Peyer's patch (tissue), 4 donors: ENCODE measurements around the gene NKD2.

ENCODE experiments used
- CTCF ChIP-seq, 6 experiments: fragments of 450-650 bp in 4 of 6; fragments of 200-600 bp in 2 of 6; sonication (generic) in 1 of 6; IDR thresholded peaks; one replicate each; pipeline ENCODE4 v1.5.1; 2017 to 2019; ENCODE audit warnings: antibody characterized with exemption in 6 of 6, mild to moderate bottlenecking in 3 of 6, moderate library complexity in 1 of 6
- POLR2A ChIP-seq, 2 donors: fragments of 450-650 bp; IDR thresholded peaks; one replicate each; pipeline ENCODE4 v1.5.1; 2017; ENCODE audit warnings: antibody characterized with exemption in 2 of 2, mild to moderate bottlenecking in 2 of 2, moderate library complexity in 2 of 2

GRCh38 chr5:1077491-1078020, 69.0 kb downstream of the NKD2 start:
- TF ChIP-seq CTCF (IDR thresholded peaks at IDR 0.05) (no peak), POLR2A (IDR thresholded peaks at IDR 0.05) (no peak)
